ENCODE results near the gene ACCS.

ACCS gene

DNA sequence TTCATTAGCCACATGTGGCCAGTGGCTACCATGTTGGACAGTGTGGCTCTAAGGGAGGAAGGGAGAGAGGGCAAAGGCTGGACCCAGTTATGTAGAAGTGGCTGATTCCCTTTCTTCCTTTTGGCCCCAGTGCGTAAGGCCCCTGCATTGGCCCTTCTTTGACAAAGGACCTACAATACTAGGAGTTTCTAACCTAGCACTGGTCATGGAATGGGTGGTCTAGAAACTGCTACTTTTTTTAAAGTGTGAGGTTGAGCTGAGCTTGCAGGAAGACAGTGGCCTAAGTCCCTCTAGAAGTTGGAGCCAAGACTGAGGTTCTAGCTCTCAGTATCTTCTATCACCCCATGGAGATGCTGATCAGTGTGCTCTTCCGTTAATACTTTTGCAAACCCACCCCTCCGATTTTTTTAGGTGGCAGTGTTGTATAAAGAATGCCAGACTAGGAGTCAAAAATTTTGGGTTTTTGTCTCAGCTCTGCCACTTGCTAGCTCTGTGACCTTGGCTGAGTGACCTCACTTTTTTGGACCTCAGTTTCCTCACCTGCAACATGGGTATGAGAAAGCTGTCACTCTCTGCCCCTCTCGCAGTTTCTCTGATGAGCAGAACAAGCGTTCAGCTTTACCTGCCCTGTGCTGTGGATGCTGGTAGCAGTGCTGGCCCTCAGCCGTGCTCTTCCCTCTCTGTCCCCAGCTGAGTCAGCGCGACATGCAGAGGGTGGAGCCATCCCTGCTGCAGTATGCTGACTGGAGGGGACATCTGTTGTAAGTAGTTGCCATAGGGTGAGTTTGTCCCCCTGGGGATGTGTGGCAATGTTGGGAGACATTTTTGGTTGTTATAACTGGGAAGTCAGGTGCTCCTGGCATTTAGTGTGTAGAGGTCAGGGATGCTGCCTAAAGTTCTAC, 6.9 kb downstream of the ACCS start:
- no peaks in the 10 kb centered on the region for H3K79me1 ChIP-seq (ENCODE audit: low read length)
- H3K4ac ChIP-seq (ENCODE audit: low read depth, low read length), result no peak overlapping the region
- H2AK5ac ChIP-seq (ENCODE audit: low read length), result no peak overlapping the region
- H3K18ac ChIP-seq (ENCODE audit: low read length), result no peak overlapping the region
- no peak overlapping the region for H4K5ac ChIP-seq (ENCODE audit: low read length)
- no peak overlapping the region for H3K23ac ChIP-seq (ENCODE audit: low read length)
- no peak for DNase-seq
- H3K4me2 ChIP-seq (ENCODE audit: low read length), result no peak overlapping the region
- H4K8ac ChIP-seq (ENCODE audit: low read depth, low read length), result no peak overlapping the region
- H3K79me2 ChIP-seq (ENCODE audit: control insufficient read depth, insufficient read depth, low read length), result no peaks in the 10 kb centered on the region
- no peak overlapping the region for H2BK5ac ChIP-seq (ENCODE audit: low read length)
- no peak overlapping the region for H2BK15ac ChIP-seq (replicated peaks; ENCODE audit: low read depth)
- no peak overlapping the region for H3K27ac ChIP-seq (ENCODE audit: low read depth, low read length)
- no peaks in the 10 kb centered on the region for H3K27me3 ChIP-seq (ENCODE audit: insufficient read depth, low read length, poor library complexity)
- H2BK120ac ChIP-seq (ENCODE audit: low read depth, low read length), result no peak overlapping the region
- H3K4me1 ChIP-seq (ENCODE audit: control insufficient read depth, low read depth, low read length), result no peaks in the 10 kb centered on the region
- no peak overlapping the region for H3K4me3 ChIP-seq (ENCODE audit: low read length)
- no CpG with 5 or more reads among the region's 8 CpGs for WGBS (ENCODE audit: extremely low coverage, insufficient coverage, low lambda C conversion rate)
- no peak overlapping the region for H3K9ac ChIP-seq (ENCODE audit: low read length)
- no peak overlapping the region for H3K56ac ChIP-seq (ENCODE audit: low read length)
- no peaks in the 10 kb centered on the region for H3K36me3 ChIP-seq (ENCODE audit: control insufficient read depth, insufficient read depth, low read length)

DNA sequence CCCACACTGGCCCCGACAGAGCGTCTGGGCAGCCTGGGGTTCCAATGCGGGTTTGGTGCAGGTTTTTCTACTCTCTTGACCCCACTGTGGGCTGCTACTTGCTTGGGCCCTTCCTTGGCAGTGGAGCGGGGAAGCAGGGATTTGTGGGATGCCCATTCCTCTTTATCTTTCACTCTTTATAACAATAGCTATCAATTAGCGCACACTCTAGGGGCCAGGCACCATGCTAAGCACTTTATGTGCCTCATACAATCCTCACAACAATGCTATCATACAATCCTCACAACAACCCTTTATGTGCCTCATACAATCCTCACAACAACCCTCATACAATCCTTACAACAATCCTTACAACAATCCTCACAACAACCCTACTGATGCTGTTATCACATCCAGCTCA, 12.7 kb downstream of the ACCS start:
- peak; percentile 70 for DNase-seq
- WGBS (ENCODE audit: extremely low coverage, insufficient coverage, low lambda C conversion rate), result no CpG with 5 or more reads among the region's 5 CpGs
- H4K8ac ChIP-seq (ENCODE audit: low read depth, low read length), result no peak overlapping the region
- no peak overlapping the region for H3K18ac ChIP-seq (ENCODE audit: low read length)
- no peak overlapping the region for H2AK5ac ChIP-seq (ENCODE audit: low read length)
- no peaks in the 10 kb centered on the region for H3K27me3 ChIP-seq (ENCODE audit: insufficient read depth, low read length, poor library complexity)
- H3K56ac ChIP-seq (ENCODE audit: low read length), result no peak overlapping the region
- no peak overlapping the region for H3K9ac ChIP-seq (ENCODE audit: low read length)
- H3K79me2 ChIP-seq (ENCODE audit: control insufficient read depth, insufficient read depth, low read length), result no peaks in the 10 kb centered on the region
- no peak overlapping the region for H3K4me3 ChIP-seq (ENCODE audit: low read length)
- no peak overlapping the region for H2BK15ac ChIP-seq (replicated peaks; ENCODE audit: low read depth)
- no peaks in the 10 kb centered on the region for H3K79me1 ChIP-seq (ENCODE audit: low read length)
- no peak overlapping the region for H4K5ac ChIP-seq (ENCODE audit: low read length)
- no peak overlapping the region for H3K27ac ChIP-seq (ENCODE audit: low read depth, low read length)
- H2BK5ac ChIP-seq (ENCODE audit: low read length), result no peak overlapping the region
- H3K4ac ChIP-seq (ENCODE audit: low read depth, low read length), result no peak overlapping the region
- H3K23ac ChIP-seq (ENCODE audit: low read length), result no peak overlapping the region
- H3K4me2 ChIP-seq (ENCODE audit: low read length), result no peak overlapping the region
- H2BK120ac ChIP-seq (ENCODE audit: low read depth, low read length), result no peak overlapping the region
- no peaks in the 10 kb centered on the region for H3K36me3 ChIP-seq (ENCODE audit: control insufficient read depth, insufficient read depth, low read length)
- no peaks in the 10 kb centered on the region for H3K4me1 ChIP-seq (ENCODE audit: control insufficient read depth, low read depth, low read length)

GRCh38 chr11:44079376-44079775, 13.3 kb downstream of the ACCS start:
- Histone ChIP-seq H3K36me3 (ENCODE audit: control insufficient read depth, insufficient read depth, low read length) (no peaks in the 10 kb centered on the region), H3K9ac (ENCODE audit: low read length) (no peak overlapping the region), H2BK120ac (ENCODE audit: low read depth, low read length) (no peak overlapping the region), H2BK15ac (replicated peaks; ENCODE audit: low read depth) (no peak overlapping the region), H3K79me2 (ENCODE audit: control insufficient read depth, insufficient read depth, low read length) (no peaks in the 10 kb centered on the region), H3K27ac (ENCODE audit: low read depth, low read length) (no peak overlapping the region), H3K18ac (ENCODE audit: low read length) (no peak overlapping the region), H2BK5ac (ENCODE audit: low read length) (no peak overlapping the region), H3K4me1 (ENCODE audit: control insufficient read depth, low read depth, low read length) (no peaks in the 10 kb centered on the region), H4K8ac (ENCODE audit: low read depth, low read length) (no peak overlapping the region), H3K4me3 (ENCODE audit: low read length) (no peak overlapping the region), H3K79me1 (ENCODE audit: low read length) (no peaks in the 10 kb centered on the region), H3K56ac (ENCODE audit: low read length) (peak overlapping the region; percentile 36), H3K27me3 (ENCODE audit: insufficient read depth, low read length, poor library complexity) (no peaks in the 10 kb centered on the region), H4K5ac (ENCODE audit: low read length) (no peak overlapping the region), H3K4me2 (ENCODE audit: low read length) (no peak overlapping the region), H3K4ac (ENCODE audit: low read depth, low read length) (no peak overlapping the region), H3K23ac (ENCODE audit: low read length) (no peak overlapping the region), H2AK5ac (ENCODE audit: low read length) (no peak overlapping the region)
- DNase-seq, result no peak
- WGBS (ENCODE audit: extremely low coverage, insufficient coverage, low lambda C conversion rate), result no CpG with 5 or more reads among the region's 6 CpGs

GRCh38 chr11:44080951-44081350, 14.9 kb downstream of the ACCS start:
- Histone ChIP-seq H2BK5ac (ENCODE audit: low read length) (no peak overlapping the region), H3K4me1 (ENCODE audit: control insufficient read depth, low read depth, low read length) (no peaks in the 10 kb centered on the region), H3K79me2 (ENCODE audit: control insufficient read depth, insufficient read depth, low read length) (no peaks in the 10 kb centered on the region), H3K4ac (ENCODE audit: low read depth, low read length) (no peak overlapping the region), H3K18ac (ENCODE audit: low read length) (no peak overlapping the region), H3K9ac (ENCODE audit: low read length) (no peak overlapping the region), H2BK15ac (replicated peaks; ENCODE audit: low read depth) (no peak overlapping the region), H3K27ac (ENCODE audit: low read depth, low read length) (no peak overlapping the region), H3K56ac (ENCODE audit: low read length) (no peak overlapping the region), H4K8ac (ENCODE audit: low read depth, low read length) (no peak overlapping the region), H3K4me3 (ENCODE audit: low read length) (no peak overlapping the region), H3K27me3 (ENCODE audit: insufficient read depth, low read length, poor library complexity) (no peaks in the 10 kb centered on the region), H2AK5ac (ENCODE audit: low read length) (no peak overlapping the region), H3K23ac (ENCODE audit: low read length) (no peak overlapping the region), H3K36me3 (ENCODE audit: control insufficient read depth, insufficient read depth, low read length) (no peaks in the 10 kb centered on the region), H3K4me2 (ENCODE audit: low read length) (no peak overlapping the region), H4K5ac (ENCODE audit: low read length) (no peak overlapping the region), H2BK120ac (ENCODE audit: low read depth, low read length) (no peak overlapping the region), H3K79me1 (ENCODE audit: low read length) (no peaks in the 10 kb centered on the region)
- no peak for DNase-seq
- no CpG with 5 or more reads among the region's 9 CpGs for WGBS (ENCODE audit: extremely low coverage, insufficient coverage, low lambda C conversion rate)

- Histone ChIP-seq H3K9ac (ENCODE audit: low read length) (no peak overlapping the region), H2BK5ac (ENCODE audit: low read length) (no peak overlapping the region), H3K4me3 (ENCODE audit: low read length) (no peak overlapping the region), H4K5ac (ENCODE audit: low read length) (no peak overlapping the region), H4K8ac (ENCODE audit: low read depth, low read length) (no peak overlapping the region), H3K23ac (ENCODE audit: low read length) (no peak overlapping the region), H3K79me2 (ENCODE audit: control insufficient read depth, insufficient read depth, low read length) (no peaks in the 10 kb centered on the region), H3K56ac (ENCODE audit: low read length) (no peak overlapping the region), H3K18ac (ENCODE audit: low read length) (no peak overlapping the region), H2BK15ac (replicated peaks; ENCODE audit: low read depth) (no peak overlapping the region), H3K36me3 (ENCODE audit: control insufficient read depth, insufficient read depth, low read length) (no peaks in the 10 kb centered on the region), H3K79me1 (ENCODE audit: low read length) (no peaks in the 10 kb centered on the region), H3K4me2 (ENCODE audit: low read length) (no peak overlapping the region), H3K27me3 (ENCODE audit: insufficient read depth, low read length, poor library complexity) (no peaks in the 10 kb centered on the region), H3K4ac (ENCODE audit: low read depth, low read length) (no peak overlapping the region), H3K4me1 (ENCODE audit: control insufficient read depth, low read depth, low read length) (no peaks in the 10 kb centered on the region), H3K27ac (ENCODE audit: low read depth, low read length) (no peak overlapping the region), H2AK5ac (ENCODE audit: low read length) (no peak overlapping the region), H2BK120ac (ENCODE audit: low read depth, low read length) (no peak overlapping the region)
- no peak for DNase-seq
- WGBS (ENCODE audit: extremely low coverage, insufficient coverage, low lambda C conversion rate), result no CpG with 5 or more reads among the region's 4 CpGs
Observed at GRCh38 chr11:44082645-44083044, 16.6 kb downstream of the ACCS start.

GRCh38 chr11:44083433-44083832, 17.4 kb downstream of the ACCS start:
- no peaks in the 10 kb centered on the region for H3K79me1 ChIP-seq (ENCODE audit: low read length)
- H3K4me3 ChIP-seq (ENCODE audit: low read length), result no peak overlapping the region
- no peak overlapping the region for H3K56ac ChIP-seq (ENCODE audit: low read length)
- H3K4me2 ChIP-seq (ENCODE audit: low read length), result no peak overlapping the region
- no CpG with 5 or more reads among the region's 10 CpGs for WGBS (ENCODE audit: extremely low coverage, insufficient coverage, low lambda C conversion rate)
- H2BK15ac ChIP-seq (replicated peaks; ENCODE audit: low read depth), result no peak overlapping the region
- H3K23ac ChIP-seq (ENCODE audit: low read length), result no peak overlapping the region
- DNase-seq, result no peak
- H2AK5ac ChIP-seq (ENCODE audit: low read length), result no peak overlapping the region
- no peaks in the 10 kb centered on the region for H3K79me2 ChIP-seq (ENCODE audit: control insufficient read depth, insufficient read depth, low read length)
- no peak overlapping the region for H3K18ac ChIP-seq (ENCODE audit: low read length)
- H3K4ac ChIP-seq (ENCODE audit: low read depth, low read length), result no peak overlapping the region
- H3K9ac ChIP-seq (ENCODE audit: low read length), result no peak overlapping the region
- H4K5ac ChIP-seq (ENCODE audit: low read length), result no peak overlapping the region
- no peaks in the 10 kb centered on the region for H3K36me3 ChIP-seq (ENCODE audit: control insufficient read depth, insufficient read depth, low read length)
- H4K8ac ChIP-seq (ENCODE audit: low read depth, low read length), result no peak overlapping the region
- H3K27ac ChIP-seq (ENCODE audit: low read depth, low read length), result no peak overlapping the region
- H3K4me1 ChIP-seq (ENCODE audit: control insufficient read depth, low read depth, low read length), result no peaks in the 10 kb centered on the region
- H2BK5ac ChIP-seq (ENCODE audit: low read length), result no peak overlapping the region
- no peak overlapping the region for H2BK120ac ChIP-seq (ENCODE audit: low read depth, low read length)
- H3K27me3 ChIP-seq (ENCODE audit: insufficient read depth, low read length, poor library complexity), result no peaks in the 10 kb centered on the region

Measured in mesendoderm (in vitro differentiated cells).